CD4-positive, CD25-positive, alpha-beta regulatory T cell (primary cell): ENCODE data around the gene FBXO44. TPM values are rescaled to one million over a fixed set of nuclear protein-coding genes. Genes with fewer than 3 reads are reported as not detected.

Experiments
- ATAC-seq, 2 donors: fragments of 150-1000 bp; cut with Tn5 transposase; one replicate each; pipeline ENCODE4 v1.10.0; 2021; ENCODE audit warnings: low read depth in 2 of 2, moderate number of reproducible peaks in 2 of 2, moderate library complexity in 1 of 2
- DNase-seq, 3 donors: peaks; one replicate each; pipeline versions ENCODE4 v3.0.0 to v3.0.0-alpha.2; 2012 to 2022; ENCODE audit warnings: mixed read lengths in 1 of 3
- H3K27ac ChIP-seq: one replicate; pipeline ENCODE4 v1.7.0; 2013; ENCODE audit warnings: mild to moderate bottlenecking, low read length; ENCODE audit not compliant: insufficient read depth, poor library complexity, severe bottlenecking
- H3K27me3 ChIP-seq: one replicate; pipeline ENCODE4 v1.7.0; 2013; ENCODE audit warnings: low read length; ENCODE audit not compliant: control insufficient read depth, insufficient read depth
- H3K36me3 ChIP-seq: one replicate; pipeline ENCODE4 v1.7.0; 2013; ENCODE audit warnings: mild to moderate bottlenecking, low read length, moderate library complexity; ENCODE audit not compliant: control insufficient read depth, insufficient read depth
- H3K4me1 ChIP-seq: 2 replicates; pipeline ENCODE4 v1.7.0; 2013; ENCODE audit warnings: mild to moderate bottlenecking, low read length; ENCODE audit not compliant: insufficient read depth, control insufficient read depth, poor library complexity, severe bottlenecking
- H3K4me3 ChIP-seq: one replicate; pipeline ENCODE4 v1.7.0; 2013; ENCODE audit warnings: low read depth, mild to moderate bottlenecking, low read length, moderate library complexity
- H3K9me3 ChIP-seq, 2 experiments: 1 replicate in 1 of 2; 2 replicates in 1 of 2; pipeline ENCODE4 v1.7.0; 2013; ENCODE audit warnings: low read length in 2 of 2, mild to moderate bottlenecking in 1 of 2, moderate library complexity in 1 of 2; ENCODE audit not compliant: control insufficient read depth in 2 of 2
- H3K27ac Mint-ChIP-seq, 3 donors: one replicate each; pipeline ENCODE4 v1.8.0; 2020 to 2022; ENCODE audit warnings: mild to moderate bottlenecking in 3 of 3, mixed read lengths in 3 of 3, moderate library complexity in 2 of 3
- H3K27me3 Mint-ChIP-seq: one replicate; pipeline ENCODE4 v1.8.0; 2022; ENCODE audit warnings: mild to moderate bottlenecking, mixed read lengths
- H3K36me3 Mint-ChIP-seq: one replicate; pipeline ENCODE4 v1.8.0; 2020; ENCODE audit warnings: mixed read lengths
- H3K4me1 Mint-ChIP-seq, 4 donors: one replicate each; pipeline ENCODE4 v1.8.0; 2020 to 2022; ENCODE audit warnings: mixed read lengths in 4 of 4, mild to moderate bottlenecking in 1 of 4
- H3K4me3 Mint-ChIP-seq, 4 donors: one replicate each; pipeline ENCODE4 v1.8.0; 2020 to 2022; ENCODE audit warnings: mild to moderate bottlenecking in 4 of 4, mixed read lengths in 4 of 4, moderate library complexity in 3 of 4
- H3K9me3 Mint-ChIP-seq, 7 donors: one replicate each; pipeline ENCODE4 v1.8.0; 2020 to 2022; ENCODE audit warnings: mixed read lengths in 7 of 7, mild to moderate bottlenecking in 3 of 7, moderate library complexity in 2 of 7
- polyA plus RNA-seq, 4 donors: library from polyadenylated mRNA; unstranded; fragments of 300-500 nt; fragmentation: Illumina TruSeq; gene quantifications; one replicate each; pipeline ENCODE4 v1.2.3, GENCODE V29; 2021
- total RNA-seq: library from RNA; stranded (reverse); gene quantifications from one replicate; pipeline ENCODE4 v1.2.3, GENCODE V29; 2022

The FBXO44 gene
- total and polyA plus RNA-seq, 5 donors from 2014 or later = 5.5 to 43.7 (median 9.3) TPM

- H3K4me1 ChIP-seq = peaks cover 10% of the 10 kb centered on the region
- H3K27me3 ChIP-seq = no peaks in the 10 kb centered on the region
- H3K27me3 Mint-ChIP-seq = peaks cover 4% of the 10 kb centered on the region
- H3K4me1 Mint-ChIP-seq = peaks cover 0 to 6% (median 0%) of the 10 kb centered on the region in 4 donors
- peak overlapping the region; percentile 48 for H3K4me3 ChIP-seq
- DNase-seq (peak in 2 of 3 donors; percentile 25 to 83), ATAC-seq (peak; percentile 59 to 69)
- H3K4me3 Mint-ChIP-seq = peak overlapping the region; percentile 82 to 97 (median 92)
- peak overlapping the region; percentile 47 for H3K27ac ChIP-seq
- peaks cover 0 to 1% (median 0%) of the 10 kb centered on the region in 7 donors for H3K9me3 Mint-ChIP-seq
- no peaks in the 10 kb centered on the region for H3K9me3 ChIP-seq
- H3K36me3 ChIP-seq = peaks cover 2% of the 10 kb centered on the region
- peaks cover 14% of the 10 kb centered on the region for H3K36me3 Mint-ChIP-seq
- peak overlapping the region; percentile 75 to 93 (median 86) for H3K27ac Mint-ChIP-seq
Observed at GRCh38 chr1:11664336-11665065, 9.8 kb downstream of the FBXO44 start.

- peaks cover 7% of the 10 kb centered on the region for H3K36me3 Mint-ChIP-seq
- H3K4me1 Mint-ChIP-seq = peaks cover 0 to 2% (median 0%) of the 10 kb centered on the region in 4 donors
- H3K4me3 ChIP-seq = no peak overlapping the region
- H3K9me3 ChIP-seq = no peaks in the 10 kb centered on the region
- H3K27me3 Mint-ChIP-seq = peaks cover 2% of the 10 kb centered on the region
- H3K4me1 ChIP-seq = peaks cover 10% of the 10 kb centered on the region
- peaks cover 6% of the 10 kb centered on the region for H3K36me3 ChIP-seq
- H3K27ac Mint-ChIP-seq = peak overlapping the region in 1 of 3 donors; percentile 3
- no peak for DNase-seq
- no peak overlapping the region for H3K27ac ChIP-seq
- ATAC-seq = no peak
- H3K9me3 Mint-ChIP-seq = no peaks in the 10 kb centered on the region
- peak overlapping the region in 1 of 4 donors; percentile 83 for H3K4me3 Mint-ChIP-seq
- H3K27me3 ChIP-seq = no peaks in the 10 kb centered on the region
Observed at GRCh38 chr1:11668516-11668915, 13.8 kb downstream of the FBXO44 start.

- no peak overlapping the region for H3K27ac ChIP-seq
- ATAC-seq = no peak
- no peak overlapping the region for H3K4me3 Mint-ChIP-seq
Observed at GRCh38 chr1:11670747-11671146, 16.1 kb downstream of the FBXO44 start.

GRCh38 chr1:11671205-11671543, 16.5 kb downstream of the FBXO44 start:
- H3K27ac ChIP-seq = no peak overlapping the region
- ATAC-seq (no peak), DNase-seq (no peak)
- peaks cover 21% of the 10 kb centered on the region for H3K36me3 ChIP-seq
- Mint-ChIP-seq H3K27me3 (no peaks in the 10 kb centered on the region), H3K4me3 (no peak overlapping the region), H3K4me1 (peaks cover 0 to 2% (median 0%) of the 10 kb centered on the region in 4 donors), H3K27ac (peak overlapping the region in 1 of 3 donors; percentile 5), H3K9me3 (no peaks in the 10 kb centered on the region), H3K36me3 (peaks cover 11% of the 10 kb centered on the region)
- no peaks in the 10 kb centered on the region for H3K4me1 ChIP-seq
- no peak overlapping the region for H3K4me3 ChIP-seq
- no peaks in the 10 kb centered on the region for H3K9me3 ChIP-seq
- H3K27me3 ChIP-seq = no peaks in the 10 kb centered on the region

More at GRCh38 chr1:11670747-11671146, 16.1 kb downstream of the FBXO44 start:
- Histone ChIP-seq H3K4me3 (no peak overlapping the region), H3K9me3 (no peaks in the 10 kb centered on the region), H3K36me3 (peaks cover 17% of the 10 kb centered on the region), H3K27me3 (no peaks in the 10 kb centered on the region), H3K4me1 (no peaks in the 10 kb centered on the region)
- no peak overlapping the region for H3K27ac Mint-ChIP-seq
- no peaks in the 10 kb centered on the region for H3K27me3 Mint-ChIP-seq
- H3K36me3 Mint-ChIP-seq = peaks cover 11% of the 10 kb centered on the region
- DNase-seq = no peak
- no peaks in the 10 kb centered on the region for H3K9me3 Mint-ChIP-seq
- peaks cover 0 to 2% (median 0%) of the 10 kb centered on the region in 4 donors for H3K4me1 Mint-ChIP-seq

- H3K27ac Mint-ChIP-seq = peak overlapping the region in 1 of 3 donors; percentile 5
- peak overlapping the region in 1 of 4 donors; percentile 21 for H3K4me3 Mint-ChIP-seq
- DNase-seq (no peak), ATAC-seq (no peak)
- H3K27ac ChIP-seq = no peak overlapping the region
- peaks cover 11% of the 10 kb centered on the region for H3K36me3 Mint-ChIP-seq
- H3K27me3 Mint-ChIP-seq = no peaks in the 10 kb centered on the region
- H3K9me3 Mint-ChIP-seq = no peaks in the 10 kb centered on the region
- H3K27me3 ChIP-seq = no peaks in the 10 kb centered on the region
- H3K4me3 ChIP-seq = no peak overlapping the region
- no peaks in the 10 kb centered on the region for H3K9me3 ChIP-seq
- H3K4me1 ChIP-seq = no peaks in the 10 kb centered on the region
- peaks cover 0 to 2% (median 0%) of the 10 kb centered on the region in 4 donors for H3K4me1 Mint-ChIP-seq
- H3K36me3 ChIP-seq = peaks cover 21% of the 10 kb centered on the region
Observed at GRCh38 chr1:11671544-11672286, 17.0 kb downstream of the FBXO44 start.

- Mint-ChIP-seq H3K4me1 (peaks cover 0 to 2% (median under 1%) of the 10 kb centered on the region in 4 donors), H3K9me3 (no peaks in the 10 kb centered on the region), H3K27me3 (no peaks in the 10 kb centered on the region), H3K27ac (no peak overlapping the region), H3K36me3 (peaks cover 11% of the 10 kb centered on the region), H3K4me3 (peak overlapping the region in 1 of 4 donors; percentile 54)
- Histone ChIP-seq H3K36me3 (peaks cover 21% of the 10 kb centered on the region), H3K9me3 (no peaks in the 10 kb centered on the region), H3K27ac (no peak overlapping the region), H3K27me3 (no peaks in the 10 kb centered on the region), H3K4me3 (no peak overlapping the region), H3K4me1 (no peaks in the 10 kb centered on the region)
- no peak for DNase-seq
- ATAC-seq = no peak
Observed at GRCh38 chr1:11673089-11673769, 18.6 kb downstream of the FBXO44 start.

- Mint-ChIP-seq H3K4me1 (peaks cover 0 to 13% (median 5%) of the 10 kb centered on the region in 4 donors), H3K27ac (no peak overlapping the region), H3K4me3 (peak overlapping the region in 1 of 4 donors; percentile 32), H3K36me3 (peaks cover 7% of the 10 kb centered on the region), H3K9me3 (no peaks in the 10 kb centered on the region), H3K27me3 (no peaks in the 10 kb centered on the region)
- H3K27me3 ChIP-seq = no peaks in the 10 kb centered on the region
- peaks cover 21% of the 10 kb centered on the region for H3K36me3 ChIP-seq
- ATAC-seq (no peak), DNase-seq (no peak)
- H3K9me3 ChIP-seq = no peaks in the 10 kb centered on the region
- no peak overlapping the region for H3K4me3 ChIP-seq
- no peaks in the 10 kb centered on the region for H3K4me1 ChIP-seq
- no peak overlapping the region for H3K27ac ChIP-seq
Observed at GRCh38 chr1:11674488-11674887, 19.8 kb downstream of the FBXO44 start.
